Superior temporal gyrus (tissue), 1 donor: ENCODE measurements around the gene COPZ2.
"Not testable (repeated sequence)": the region's sequence is repeated elsewhere in the genome, so short reads cannot be mapped to it uniquely, and the experiment has no call there.

Source experiments
- DNase-seq: peaks from one replicate; pipeline ENCODE4 v3.0.0-alpha.2; 2016; ENCODE audit errors: extremely low spot score

COPZ2 gene

DNA sequence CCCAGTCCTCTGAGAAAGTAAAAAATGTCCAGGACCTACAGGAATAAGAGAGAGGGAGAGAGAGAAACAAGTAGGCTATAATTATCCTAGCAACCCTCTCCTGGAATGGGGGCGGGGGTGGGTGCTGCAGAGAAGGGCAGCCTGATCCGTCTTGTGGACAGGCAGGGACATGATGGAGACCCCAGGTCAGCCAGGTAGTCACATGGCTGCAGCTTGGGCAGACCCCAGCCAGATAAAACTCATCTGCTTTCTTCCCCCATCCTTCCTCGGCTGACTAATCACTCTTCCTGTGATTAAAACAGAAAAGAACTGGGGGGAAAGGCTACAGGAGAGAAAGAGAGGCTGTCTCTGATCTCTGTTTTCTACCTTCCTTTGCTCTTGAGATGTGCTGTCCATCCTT, 32.6 kb downstream of the COPZ2 start:
- no peak for DNase-seq

- DNase-seq = no peak
Observed at GRCh38 chr17:48003417-48004151, 34.0 kb downstream of the COPZ2 start.

DNA sequence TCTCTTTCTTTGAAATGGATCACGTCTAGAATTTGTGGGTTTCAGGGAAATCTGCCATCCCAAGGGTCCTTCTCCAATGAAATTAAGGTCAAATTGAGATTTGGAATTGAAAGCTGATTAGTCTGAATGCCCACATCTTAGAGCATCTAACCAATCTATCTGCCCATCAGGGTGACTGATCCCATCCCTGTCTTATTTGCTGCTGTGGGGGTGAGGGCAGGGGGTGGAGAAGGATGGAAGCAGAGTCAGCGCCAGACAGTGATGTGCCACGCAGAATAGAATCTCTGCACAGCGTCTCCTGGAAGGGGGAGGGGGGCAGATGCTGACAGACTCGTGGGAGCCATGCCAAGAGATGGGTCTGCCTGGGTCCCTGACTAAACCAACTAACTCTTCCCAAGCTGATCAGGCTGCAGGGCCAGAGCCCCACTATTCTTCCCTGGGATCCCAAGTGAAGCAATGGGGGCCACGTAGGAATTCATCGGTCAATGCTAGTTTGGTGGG, 34.6 kb downstream of the COPZ2 start:
- DNase-seq = no peak

GRCh38 chr17:48002266-48002915, 35.2 kb downstream of the COPZ2 start:
- peak; percentile 68 for DNase-seq

DNA sequence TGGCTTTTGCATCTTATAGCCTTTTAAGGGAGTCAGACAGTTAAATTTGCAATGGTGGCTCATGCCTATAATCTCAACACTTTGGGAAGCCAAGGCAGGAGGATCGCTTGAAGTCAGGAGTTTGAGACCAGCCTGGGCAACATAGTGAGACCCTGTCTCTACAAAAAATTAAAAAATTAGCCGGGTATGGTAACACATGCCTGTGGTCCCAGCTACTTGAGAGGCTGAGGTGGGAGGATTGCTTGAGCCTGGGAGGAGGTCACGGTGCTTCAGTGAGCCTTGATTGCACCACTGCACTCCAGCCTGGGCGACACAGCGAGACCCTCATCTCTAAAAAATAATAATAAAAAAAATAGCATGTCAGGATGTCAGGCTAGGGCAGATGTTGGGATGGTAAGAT, 35.9 kb downstream of the COPZ2 start:
- not testable (repeated sequence) for DNase-seq

GRCh38 chr17:48001197-48001596, 36.4 kb downstream of the COPZ2 start:
- peak; percentile 46 for DNase-seq

- no peak for DNase-seq
Observed at GRCh38 chr17:47999582-47999981, 38.0 kb downstream of the COPZ2 start.

DNA sequence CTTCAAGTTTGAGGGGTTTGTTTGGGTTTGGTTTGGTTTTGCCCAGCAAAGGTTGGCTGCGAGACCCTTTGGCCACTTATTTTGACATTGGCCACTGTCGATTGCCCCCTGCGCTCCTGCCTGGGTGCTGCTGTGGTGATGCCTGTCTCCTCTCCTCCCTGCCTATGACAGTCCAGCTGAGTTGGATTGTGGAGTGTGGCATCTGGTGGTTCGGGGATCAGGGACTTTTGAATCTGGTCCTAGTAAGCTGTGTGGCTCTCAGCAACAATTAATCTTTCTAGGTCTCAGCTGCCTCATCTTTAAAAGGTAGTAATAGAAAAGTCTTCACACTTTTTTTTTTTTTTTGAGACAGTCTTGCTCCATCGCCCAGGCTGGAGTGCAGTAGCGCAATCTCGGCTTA, 39.6 kb downstream of the COPZ2 start:
- DNase-seq = no peak

GRCh38 chr17:47997586-47997985, 40.0 kb downstream of the COPZ2 start:
- no peak for DNase-seq

DNA sequence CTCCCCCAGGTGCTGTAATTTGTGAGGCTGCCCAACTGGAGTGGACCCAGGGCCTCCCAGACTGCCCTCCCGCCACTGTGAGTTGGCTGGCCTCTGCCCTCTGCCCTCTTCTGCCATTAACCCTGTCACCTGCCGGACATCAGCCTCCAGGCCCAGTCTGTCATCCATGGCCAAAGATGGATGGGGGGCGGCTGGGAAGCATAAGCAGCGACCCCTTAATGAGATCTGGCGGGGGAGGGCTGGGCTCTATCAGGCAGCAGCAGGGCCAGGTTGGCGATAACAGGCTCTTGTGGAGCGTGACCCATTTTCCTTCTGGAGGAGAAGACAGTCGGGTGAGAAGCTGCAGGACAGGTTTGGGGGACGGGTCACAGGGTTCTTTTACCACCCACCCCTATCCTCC, 41.4 kb downstream of the COPZ2 start:
- DNase-seq = no peak

- no peak for DNase-seq
Observed at GRCh38 chr17:47995241-47995935, 42.2 kb downstream of the COPZ2 start.

- no peak for DNase-seq
Observed at GRCh38 chr17:47994724-47995123, 42.9 kb downstream of the COPZ2 start.

- no peak for DNase-seq
Observed at GRCh38 chr17:47993964-47994363, 43.6 kb downstream of the COPZ2 start.

DNA sequence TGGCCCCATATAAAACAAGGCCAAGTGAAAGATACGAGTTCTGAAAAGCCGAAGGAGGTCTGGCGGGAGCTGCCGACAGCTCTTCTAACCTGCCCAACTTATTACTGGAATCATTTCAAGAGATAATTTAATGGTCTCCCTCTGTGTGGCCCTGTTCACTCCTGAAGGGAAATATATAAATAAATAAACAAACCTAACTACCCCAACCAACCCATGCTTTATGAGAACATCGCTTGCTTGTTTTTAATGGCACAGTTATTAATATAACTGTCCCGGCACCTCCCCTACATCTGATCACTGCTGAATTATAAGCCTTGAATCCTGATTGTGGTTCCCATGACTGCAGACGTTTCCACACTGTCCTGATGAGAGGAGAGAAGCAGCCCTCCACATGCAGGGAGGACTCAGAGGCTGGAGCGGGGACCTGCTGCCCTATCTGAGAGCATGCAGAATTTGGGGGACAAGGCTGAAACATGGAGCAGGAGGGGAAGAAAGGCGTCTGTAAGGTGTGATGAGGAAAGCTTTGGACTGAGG, 44.5 kb downstream of the COPZ2 start:
- no peak for DNase-seq

- DNase-seq = no peak
Observed at GRCh38 chr17:47992216-47992615, 45.4 kb downstream of the COPZ2 start.

- DNase-seq = no peak
Observed at GRCh38 chr17:47990962-47991731, 46.5 kb downstream of the COPZ2 start.

- DNase-seq = no peak
Observed at GRCh38 chr17:47989700-47990099, 47.9 kb downstream of the COPZ2 start.

- DNase-seq = no peak
Observed at GRCh38 chr17:47989159-47989558, 48.4 kb downstream of the COPZ2 start.

- not testable (repeated sequence) for DNase-seq
Observed at GRCh38 chr17:47988445-47988844, 49.2 kb downstream of the COPZ2 start.

DNA sequence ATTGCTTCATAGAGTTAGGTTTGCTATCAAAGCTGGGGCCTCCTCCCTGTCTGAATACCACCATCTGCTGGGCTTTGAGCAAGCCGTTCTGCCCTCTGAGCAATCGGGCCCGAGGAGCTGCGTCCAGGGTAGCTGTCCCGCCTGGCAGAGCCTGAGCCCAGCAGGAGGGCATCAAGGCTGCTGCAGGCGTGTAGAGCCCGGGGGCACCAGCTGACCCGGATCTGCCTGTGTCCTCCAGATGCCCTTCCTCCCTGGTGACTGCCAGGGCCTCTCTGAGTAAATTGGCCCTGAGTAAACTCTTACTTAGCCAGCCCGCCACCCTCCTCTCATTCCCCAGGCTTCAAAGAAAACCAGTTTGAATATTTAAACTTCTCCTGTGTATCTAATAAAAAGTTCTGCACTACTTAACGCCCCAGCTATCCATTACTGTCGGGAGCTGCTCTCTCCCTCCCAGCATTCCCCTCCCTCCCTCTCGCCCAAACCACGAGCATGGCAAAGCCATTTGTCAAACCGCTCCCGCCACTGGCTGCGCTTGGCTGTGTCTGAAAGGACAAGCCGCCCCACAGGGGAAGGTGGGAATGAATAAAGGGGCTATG, 50.3 kb downstream of the COPZ2 start:
- DNase-seq = no peak

DNA sequence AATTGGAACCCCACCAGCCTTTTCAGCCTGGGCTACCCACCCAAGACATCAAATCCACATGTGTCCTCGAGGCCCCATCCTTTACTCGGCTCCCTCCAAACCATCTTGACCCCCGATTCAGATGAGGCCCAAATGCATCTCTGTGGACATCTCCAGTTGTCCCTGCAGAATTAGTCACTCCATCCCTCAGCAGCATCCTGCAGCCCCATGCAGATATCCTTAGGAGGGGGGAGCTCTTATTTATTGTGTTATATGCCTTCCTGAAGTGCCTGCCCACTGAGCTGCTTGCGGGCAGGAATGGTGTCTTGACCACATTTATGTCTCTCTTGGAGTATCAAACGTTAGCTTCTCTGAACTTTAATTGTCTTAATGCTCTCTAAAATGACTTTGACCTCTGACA, 51.1 kb downstream of the COPZ2 start:
- no peak for DNase-seq
